ENCODE results near the gene MRTFA. TPM values are rescaled to one million over a fixed set of nuclear protein-coding genes. Genes with fewer than 3 reads are reported as not detected.
"Not testable (repeated sequence)": the region's sequence is repeated elsewhere in the genome, so short reads cannot be mapped to it uniquely, and the experiment has no call there.

The MRTFA gene
- total RNA-seq, 6 experiments from 2014 or later: 9.3 to 20.6 (median 16.3) TPM

DNA sequence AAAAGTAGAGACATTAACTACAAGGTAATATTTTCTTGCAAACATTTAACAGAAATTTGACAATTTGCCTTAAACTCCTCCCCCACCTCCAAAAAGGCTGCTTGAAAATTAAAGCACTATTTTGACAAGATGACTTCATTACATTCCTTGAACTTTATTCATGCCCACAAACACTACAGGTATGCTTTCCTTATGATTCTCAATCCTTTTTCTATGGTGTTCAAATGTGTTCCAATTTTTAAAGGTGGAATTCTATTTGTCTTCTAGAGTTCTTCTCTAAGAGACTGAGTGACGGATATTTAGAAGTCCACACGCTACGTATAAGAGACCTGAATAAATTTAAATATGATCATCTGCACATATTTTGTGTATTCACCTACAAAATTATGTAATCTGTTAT lies 69.4 kb downstream of the MRTFA start:
- no peaks in the 10 kb centered on the region for H3K27me3 ChIP-seq
- H3K36me3 ChIP-seq: no peaks in the 10 kb centered on the region
- no peak for TF ChIP-seq POLR2A (IDR thresholded peaks at IDR 0.05)
- TF ChIP-seq, protein P1, sequence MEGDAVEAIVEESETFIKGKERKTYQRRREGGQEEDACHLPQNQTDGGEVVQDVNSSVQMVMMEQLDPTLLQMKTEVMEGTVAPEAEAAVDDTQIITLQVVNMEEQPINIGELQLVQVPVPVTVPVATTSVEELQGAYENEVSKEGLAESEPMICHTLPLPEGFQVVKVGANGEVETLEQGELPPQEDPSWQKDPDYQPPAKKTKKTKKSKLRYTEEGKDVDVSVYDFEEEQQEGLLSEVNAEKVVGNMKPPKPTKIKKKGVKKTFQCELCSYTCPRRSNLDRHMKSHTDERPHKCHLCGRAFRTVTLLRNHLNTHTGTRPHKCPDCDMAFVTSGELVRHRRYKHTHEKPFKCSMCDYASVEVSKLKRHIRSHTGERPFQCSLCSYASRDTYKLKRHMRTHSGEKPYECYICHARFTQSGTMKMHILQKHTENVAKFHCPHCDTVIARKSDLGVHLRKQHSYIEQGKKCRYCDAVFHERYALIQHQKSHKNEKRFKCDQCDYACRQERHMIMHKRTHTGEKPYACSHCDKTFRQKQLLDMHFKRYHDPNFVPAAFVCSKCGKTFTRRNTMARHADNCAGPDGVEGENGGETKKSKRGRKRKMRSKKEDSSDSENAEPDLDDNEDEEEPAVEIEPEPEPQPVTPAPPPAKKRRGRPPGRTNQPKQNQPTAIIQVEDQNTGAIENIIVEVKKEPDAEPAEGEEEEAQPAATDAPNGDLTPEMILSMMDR (IDR thresholded peaks at IDR 0.05): no peak
- no peaks in the 10 kb centered on the region for H3K9me3 ChIP-seq
- H3K27ac ChIP-seq: no peak overlapping the region
- intact Hi-C loops (cut with DNase I): no loop called here
- ATAC-seq (no peak), DNase-seq (no peak)
- WGBS (ENCODE audit: insufficient coverage, low coverage, low lambda C conversion rate, missing lambda C conversion rate): 95% methylated on average over 3 of the region's 3 CpGs
- H3K4me1 ChIP-seq: peaks cover 0 to 6% (median 0%) of the 10 kb centered on the region in 4 donors
- no peak overlapping the region for H3K4me3 ChIP-seq

- no peak overlapping the region for H3K4me3 ChIP-seq
- no peaks in the 10 kb centered on the region for H3K27me3 ChIP-seq
- ATAC-seq (no peak), DNase-seq (no peak)
- H3K9me3 ChIP-seq: no peaks in the 10 kb centered on the region
- WGBS (ENCODE audit: insufficient coverage, low coverage, low lambda C conversion rate, missing lambda C conversion rate): 100% methylated on average over 2 of the region's 2 CpGs
- TF ChIP-seq, protein P1 (IDR thresholded peaks at IDR 0.05): no peak
- TF ChIP-seq POLR2A (IDR thresholded peaks at IDR 0.05): no peak
- intact Hi-C loops (cut with DNase I): no loop called here
- H3K36me3 ChIP-seq: no peaks in the 10 kb centered on the region
- no peak overlapping the region for H3K27ac ChIP-seq
- peaks cover 0 to 6% (median 0%) of the 10 kb centered on the region in 4 donors for H3K4me1 ChIP-seq
Observed at GRCh38 chr22:40560994-40561515, 75.5 kb downstream of the MRTFA start.

DNA sequence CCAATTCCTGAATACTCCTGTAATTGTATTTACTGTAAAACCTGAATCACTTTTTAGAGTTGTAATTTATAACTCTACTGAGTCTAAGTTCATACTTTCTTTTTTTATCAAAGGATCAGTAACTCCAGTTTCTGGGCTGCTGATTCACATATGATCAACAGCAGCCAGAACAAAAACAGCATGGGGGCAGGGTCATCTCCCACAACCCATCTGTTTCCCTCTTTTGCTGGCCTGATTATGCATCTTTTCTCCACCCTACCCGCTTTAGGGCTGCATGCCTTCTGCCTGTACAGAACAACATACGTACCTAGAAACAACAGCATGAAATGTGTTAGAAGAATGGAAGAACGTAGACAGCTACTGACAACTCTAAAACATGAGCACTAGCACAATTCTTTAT lies 76.0 kb downstream of the MRTFA start:
- no peaks in the 10 kb centered on the region for H3K27me3 ChIP-seq
- H3K4me1 ChIP-seq: peaks cover 0 to 6% (median 0%) of the 10 kb centered on the region in 4 donors
- H3K4me3 ChIP-seq: no peak overlapping the region
- no peak for ATAC-seq
- intact Hi-C loops (cut with DNase I): no loop called here
- H3K36me3 ChIP-seq: no peaks in the 10 kb centered on the region
- no peak for TF ChIP-seq POLR2A (IDR thresholded peaks at IDR 0.05)
- TF ChIP-seq, protein P1 (IDR thresholded peaks at IDR 0.05): no peak
- no peak overlapping the region for H3K27ac ChIP-seq
- no peaks in the 10 kb centered on the region for H3K9me3 ChIP-seq
- WGBS (ENCODE audit: insufficient coverage, low coverage, low lambda C conversion rate, missing lambda C conversion rate): 93% methylated on average over 3 of the region's 3 CpGs
- no peak for DNase-seq

DNA sequence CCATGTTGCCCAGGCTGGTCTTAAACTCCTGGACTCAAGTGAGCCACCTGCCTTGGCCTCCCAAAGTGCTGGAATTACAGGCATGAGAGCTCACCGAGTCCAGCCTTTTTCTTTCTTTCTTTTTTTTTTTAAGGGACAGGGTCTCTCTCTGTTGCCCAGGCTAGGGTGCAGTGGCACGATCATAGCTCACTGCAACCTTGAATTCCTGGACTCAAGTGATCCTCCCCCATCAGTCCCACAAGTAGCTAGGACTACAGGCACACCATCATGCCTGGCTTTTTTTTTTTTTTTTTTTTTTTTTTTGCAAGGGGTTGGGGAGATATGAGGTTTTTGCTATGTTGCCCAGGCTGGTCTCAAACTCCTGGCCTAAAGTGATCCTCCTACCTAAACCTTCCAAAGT lies 78.5 kb downstream of the MRTFA start:
- no peaks in the 10 kb centered on the region for H3K36me3 ChIP-seq
- DNase-seq (no peak), ATAC-seq (no peak)
- no peaks in the 10 kb centered on the region for H3K4me1 ChIP-seq
- no peaks in the 10 kb centered on the region for H3K27me3 ChIP-seq
- H3K4me3 ChIP-seq: no peak overlapping the region
- TF ChIP-seq, protein P1 (IDR thresholded peaks at IDR 0.05): no peak
- TF ChIP-seq POLR2A (IDR thresholded peaks at IDR 0.05): no peak
- intact Hi-C loops (cut with DNase I): no loop called here
- WGBS (ENCODE audit: insufficient coverage, low coverage, low lambda C conversion rate, missing lambda C conversion rate): no CpG with 5 or more reads among the region's 2 CpGs
- H3K27ac ChIP-seq: no peak overlapping the region
- H3K9me3 ChIP-seq: no peaks in the 10 kb centered on the region

DNA sequence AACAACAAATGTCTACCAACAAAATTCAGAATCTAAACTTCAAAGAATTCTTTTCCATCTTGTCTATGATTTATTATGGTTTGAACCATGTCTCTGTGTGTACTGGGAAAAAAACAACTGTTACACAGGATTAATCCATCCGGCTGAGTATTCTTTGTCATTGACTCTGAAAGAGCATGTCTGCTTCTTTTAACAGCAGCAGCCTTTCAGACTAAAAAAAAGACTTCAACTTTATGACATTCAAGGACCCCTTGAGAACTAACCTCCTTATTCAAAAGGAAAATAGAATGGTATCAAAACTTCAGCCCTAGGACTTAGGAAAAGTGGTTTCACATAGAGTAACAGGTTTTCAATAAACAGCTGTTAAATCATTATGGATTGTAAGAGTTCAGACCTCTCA lies 79.9 kb downstream of the MRTFA start:
- WGBS (ENCODE audit: insufficient coverage, low coverage, low lambda C conversion rate, missing lambda C conversion rate): 91% methylated on average over 1 of the region's 1 CpG
- no peak for TF ChIP-seq POLR2A (IDR thresholded peaks at IDR 0.05)
- TF ChIP-seq, protein P1 (IDR thresholded peaks at IDR 0.05): no peak

GRCh38 chr22:40554023-40554422 lies 82.5 kb downstream of the MRTFA start:
- H3K4me3 ChIP-seq; H3K36me3 ChIP-seq; H3K27me3 ChIP-seq; ATAC-seq; DNase-seq; intact Hi-C loops (cut with DNase I); H3K9me3 ChIP-seq; H3K27ac ChIP-seq; H3K4me1 ChIP-seq: not testable (repeated sequence)
- 100% methylated on average over 1 of the region's 1 CpG for WGBS (ENCODE audit: insufficient coverage, low coverage, low lambda C conversion rate, missing lambda C conversion rate)

More for the DNA sequence above, 79.9 kb downstream of the MRTFA start:
- H3K36me3 ChIP-seq: no peaks in the 10 kb centered on the region
- DNase-seq (no peak), ATAC-seq (no peak)
- intact Hi-C loops (cut with DNase I): no loop called here
- no peak overlapping the region for H3K27ac ChIP-seq
- H3K9me3 ChIP-seq: no peaks in the 10 kb centered on the region
- H3K27me3 ChIP-seq: no peaks in the 10 kb centered on the region
- no peak overlapping the region for H3K4me3 ChIP-seq
- H3K4me1 ChIP-seq: no peaks in the 10 kb centered on the region

Data from right lobe of liver (tissue), 6 donors.